ENCODE data around the gene TYRO3.
"Not testable (repeated sequence)": the region's sequence is repeated elsewhere in the genome, so short reads cannot be mapped to it uniquely, and the experiment has no call there.

The TYRO3 gene

GRCh38 chr15:41554343-41554742 is 4.7 kb upstream of the TYRO3 start:
- DNase-seq (ENCODE audit: low spot score), result no peak

- DNase-seq (ENCODE audit: low spot score), result no peak
Measured at GRCh38 chr15:41554915-41555314, 4.1 kb upstream of the TYRO3 start.

GRCh38 chr15:41556677-41557076 is 2.3 kb upstream of the TYRO3 start:
- no peak for DNase-seq (ENCODE audit: low spot score)

GRCh38 chr15:41557673-41558399 is 1.2 kb upstream of the TYRO3 start:
- peak; percentile 82 for DNase-seq (ENCODE audit: low spot score)

- no peak for DNase-seq (ENCODE audit: low spot score)
Measured at GRCh38 chr15:41559239-41559782, 299 bp downstream of the TYRO3 start.

- DNase-seq (ENCODE audit: low spot score), result no peak
Measured at GRCh38 chr15:41560572-41560874, 1.5 kb downstream of the TYRO3 start.

- no peak for DNase-seq (ENCODE audit: low spot score)
Measured at GRCh38 chr15:41561104-41561776, 2.2 kb downstream of the TYRO3 start.

- DNase-seq (ENCODE audit: low spot score), result no peak
Measured at GRCh38 chr15:41561777-41562145, 2.7 kb downstream of the TYRO3 start.

GRCh38 chr15:41562244-41562643 is 3.2 kb downstream of the TYRO3 start:
- no peak for DNase-seq (ENCODE audit: low spot score)

- no peak for DNase-seq (ENCODE audit: low spot score)
Measured at GRCh38 chr15:41562784-41563198, 3.8 kb downstream of the TYRO3 start.

GRCh38 chr15:41564286-41564959 is 5.4 kb downstream of the TYRO3 start:
- DNase-seq (ENCODE audit: low spot score), result no peak

- no peak for DNase-seq (ENCODE audit: low spot score)
Measured at GRCh38 chr15:41564960-41565502, 6.0 kb downstream of the TYRO3 start.

GRCh38 chr15:41565702-41566101 is 6.7 kb downstream of the TYRO3 start:
- DNase-seq (ENCODE audit: low spot score), result no peak

- no peak for DNase-seq (ENCODE audit: low spot score)
Measured at GRCh38 chr15:41566121-41566885, 7.3 kb downstream of the TYRO3 start.

- DNase-seq (ENCODE audit: low spot score), result no peak
Measured at GRCh38 chr15:41567261-41567660, 8.2 kb downstream of the TYRO3 start.

- DNase-seq (ENCODE audit: low spot score), result no peak
Measured at GRCh38 chr15:41567862-41568261, 8.8 kb downstream of the TYRO3 start.

GRCh38 chr15:41568350-41569017 is 9.5 kb downstream of the TYRO3 start:
- DNase-seq (ENCODE audit: low spot score), result no peak

- not testable (repeated sequence) for DNase-seq (ENCODE audit: low spot score)
Measured at GRCh38 chr15:41569232-41569631, 10.2 kb downstream of the TYRO3 start.

GRCh38 chr15:41570764-41571163 is 11.8 kb downstream of the TYRO3 start:
- DNase-seq (ENCODE audit: low spot score), result no peak

GRCh38 chr15:41571948-41572347 is 12.9 kb downstream of the TYRO3 start:
- no peak for DNase-seq (ENCODE audit: low spot score)

- no peak for DNase-seq (ENCODE audit: low spot score)
Measured at GRCh38 chr15:41572866-41573265, 13.9 kb downstream of the TYRO3 start.

- no peak for DNase-seq (ENCODE audit: low spot score)
Measured at GRCh38 chr15:41573396-41573795, 14.4 kb downstream of the TYRO3 start.
